ENCODE data around the gene NEK4.
A peak's percentile ranks its signal among the peaks of the same experiment; 100 is the strongest.

NEK4 gene

GRCh38 chr3:52690560-52690959, 80.2 kb downstream of the NEK4 start:
- TF ChIP-seq CTCF (IDR thresholded peaks at IDR 0.05; ENCODE audit: low read length, missing control alignments): no peak
- no peak overlapping the region for H3K4me3 ChIP-seq (replicated peaks; ENCODE audit: low read depth, low read length)
- DNase-seq (ENCODE audit: low read depth): no peak

- no peak for DNase-seq (ENCODE audit: low read depth)
- no peak overlapping the region for H3K4me3 ChIP-seq (replicated peaks; ENCODE audit: low read depth, low read length)
- no peak for TF ChIP-seq CTCF (IDR thresholded peaks at IDR 0.05; ENCODE audit: low read length, missing control alignments)
Observed at GRCh38 chr3:52689151-52689550, 81.6 kb downstream of the NEK4 start.

GRCh38 chr3:52688266-52688665, 82.5 kb downstream of the NEK4 start:
- no peak for DNase-seq (ENCODE audit: low read depth)
- H3K4me3 ChIP-seq (replicated peaks; ENCODE audit: low read depth, low read length): no peak overlapping the region
- no peak for TF ChIP-seq CTCF (IDR thresholded peaks at IDR 0.05; ENCODE audit: low read length, missing control alignments)

GRCh38 chr3:52685709-52686691, 84.7 kb downstream of the NEK4 start, which contains the start of the genes GNL3 and PBRM1:
TSS of gene GNL3 (plus strand) at chr3:52686032. CDS start at chr3:52686093, 61 bp downstream.
TSS of gene PBRM1 (minus strand) at chr3:52685913.
- DNase-seq (ENCODE audit: low read depth): peak; percentile 96
- peak within 1 kb of the TSS; percentile 97 for H3K4me3 ChIP-seq (replicated peaks; ENCODE audit: low read depth, low read length)
- TF ChIP-seq CTCF (IDR thresholded peaks at IDR 0.05; ENCODE audit: low read length, missing control alignments): no peak

- TF ChIP-seq CTCF (IDR thresholded peaks at IDR 0.05; ENCODE audit: low read length, missing control alignments): no peak
- H3K4me3 ChIP-seq (replicated peaks; ENCODE audit: low read depth, low read length): peak overlapping the region; percentile 97
- DNase-seq (ENCODE audit: low read depth): no peak
Observed at GRCh38 chr3:52685285-52685708, 85.4 kb downstream of the NEK4 start.

- peak overlapping the region; percentile 97 for H3K4me3 ChIP-seq (replicated peaks; ENCODE audit: low read depth, low read length)
- DNase-seq (ENCODE audit: low read depth): no peak
- no peak for TF ChIP-seq CTCF (IDR thresholded peaks at IDR 0.05; ENCODE audit: low read length, missing control alignments)
Observed at GRCh38 chr3:52684184-52684583, 86.6 kb downstream of the NEK4 start.
